ENCODE measurements around the gene DNAJB6. TPM values are rescaled to one million over a fixed set of nuclear protein-coding genes. Genes with fewer than 3 reads are reported as not detected.

Gene DNAJB6
- total RNA-seq, 1 experiment from 2014 or later: 108 TPM

GRCh38 chr7:157434231-157434630, 97.4 kb downstream of the DNAJB6 start:
- no peak for DNase-seq
- BruUV-seq (replicated peaks): no TSS peak

DNA sequence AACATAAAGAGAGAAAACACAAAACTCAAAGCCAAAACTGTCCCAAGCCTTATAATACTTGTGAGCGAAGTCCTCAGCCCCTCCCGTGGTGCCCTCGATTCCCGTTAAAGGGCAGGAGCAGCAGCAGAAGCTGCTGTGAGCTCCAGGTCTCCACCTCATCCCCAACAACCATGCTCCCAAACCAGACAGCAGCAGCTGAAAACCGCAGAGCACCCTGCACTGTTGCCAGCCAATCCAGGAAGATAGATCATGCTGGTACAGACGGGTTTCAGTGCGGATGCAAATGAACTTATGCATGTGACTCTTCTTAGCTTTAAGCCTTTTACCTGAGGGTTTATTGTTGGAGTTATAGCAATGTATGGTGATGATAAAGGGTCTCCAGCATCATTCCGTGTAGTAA, 97.9 kb downstream of the DNAJB6 start:
- no peak overlapping the region for H3K4me3 Mint-ChIP-seq (ENCODE audit: unreplicated experiment)
- peaks cover 4% of the 10 kb centered on the region for H3K36me3 Mint-ChIP-seq (ENCODE audit: insufficient read depth, unreplicated experiment)
- Histone ChIP-seq H3K36me3 (ENCODE audit: control insufficient read depth, insufficient read depth, low read length) (no peaks in the 10 kb centered on the region), H3K4me3 (ENCODE audit: low read depth, low read length) (no peak overlapping the region), H3K9me3 (no peaks in the 10 kb centered on the region), H3K4me1 (no peaks in the 10 kb centered on the region), H3K27me3 (replicated peaks; ENCODE audit: control insufficient read depth, insufficient read depth, low read length) (no peaks in the 10 kb centered on the region)
- ChIA-PET POLR2A (no interaction called here), CTCF (interaction anchor here (0.6 kb wide), 1 partner anchor 179 kb away, joined by 3 read pairs; no protein-coding TSS in a partner anchor)
- peaks cover 14% of the 10 kb centered on the region for H3K4me1 Mint-ChIP-seq (ENCODE audit: low read depth, unreplicated experiment)
- peaks cover 4% of the 10 kb centered on the region for H3K27me3 Mint-ChIP-seq (ENCODE audit: insufficient read depth, unreplicated experiment)
- intact Hi-C loops (cut with micrococcal nuclease; ENCODE audit: unreplicated experiment): loop anchor here (5.0 kb wide), 1 partner anchor 918 kb away; no protein-coding TSS in a partner anchor
- DNase-seq: no peak
- no peak overlapping the region for H3K27ac Mint-ChIP-seq (ENCODE audit: unreplicated experiment)
- no peak for TF ChIP-seq CTCF (IDR thresholded peaks at IDR 0.05; ENCODE audit: insufficient read depth in 1 of 2, low read depth in 1 of 2, low read length in 1 of 2, severe bottlenecking in 1 of 2, unreplicated experiment in 1 of 2)
- peaks cover 8% of the 10 kb centered on the region for H3K9me3 Mint-ChIP-seq (ENCODE audit: unreplicated experiment)
- no TSS peak for BruUV-seq (replicated peaks)

More at GRCh38 chr7:157434231-157434630, 97.4 kb downstream of the DNAJB6 start:
- Histone ChIP-seq H3K27me3 (replicated peaks; ENCODE audit: control insufficient read depth, insufficient read depth, low read length) (no peaks in the 10 kb centered on the region), H3K4me3 (ENCODE audit: low read depth, low read length) (no peak overlapping the region), H3K9me3 (no peaks in the 10 kb centered on the region), H3K36me3 (ENCODE audit: control insufficient read depth, insufficient read depth, low read length) (no peaks in the 10 kb centered on the region), H3K4me1 (no peaks in the 10 kb centered on the region)
- intact Hi-C loops (cut with micrococcal nuclease; ENCODE audit: unreplicated experiment): loop anchor here (5.0 kb wide), 1 partner anchor 918 kb away; no protein-coding TSS in a partner anchor
- no peak for TF ChIP-seq CTCF (IDR thresholded peaks at IDR 0.05; ENCODE audit: insufficient read depth in 1 of 2, low read depth in 1 of 2, low read length in 1 of 2, severe bottlenecking in 1 of 2, unreplicated experiment in 1 of 2)
- H3K4me1 Mint-ChIP-seq (ENCODE audit: low read depth, unreplicated experiment): peaks cover 14% of the 10 kb centered on the region
- no peak overlapping the region for H3K4me3 Mint-ChIP-seq (ENCODE audit: unreplicated experiment)
- POLR2A ChIA-PET: no interaction called here
- CTCF ChIA-PET: interaction anchor here (0.6 kb wide), 1 partner anchor 180 kb away, joined by 3 read pairs; no protein-coding TSS in a partner anchor
- peaks cover 4% of the 10 kb centered on the region for H3K9me3 Mint-ChIP-seq (ENCODE audit: unreplicated experiment)
- peaks cover 1% of the 10 kb centered on the region for H3K27me3 Mint-ChIP-seq (ENCODE audit: insufficient read depth, unreplicated experiment)
- peaks cover under 1% of the 10 kb centered on the region for H3K36me3 Mint-ChIP-seq (ENCODE audit: insufficient read depth, unreplicated experiment)
- H3K27ac Mint-ChIP-seq (ENCODE audit: unreplicated experiment): no peak overlapping the region

- peaks cover 7% of the 10 kb centered on the region for H3K27me3 Mint-ChIP-seq (ENCODE audit: insufficient read depth, unreplicated experiment)
- no peak overlapping the region for H3K4me3 Mint-ChIP-seq (ENCODE audit: unreplicated experiment)
- Histone ChIP-seq H3K4me1 (no peaks in the 10 kb centered on the region), H3K4me3 (ENCODE audit: low read depth, low read length) (no peak overlapping the region), H3K9me3 (no peaks in the 10 kb centered on the region), H3K27me3 (replicated peaks; ENCODE audit: control insufficient read depth, insufficient read depth, low read length) (no peaks in the 10 kb centered on the region), H3K36me3 (ENCODE audit: control insufficient read depth, insufficient read depth, low read length) (no peaks in the 10 kb centered on the region)
- ChIA-PET POLR2A (no interaction called here), CTCF (no interaction called here)
- peaks cover 14% of the 10 kb centered on the region for H3K4me1 Mint-ChIP-seq (ENCODE audit: low read depth, unreplicated experiment)
- H3K9me3 Mint-ChIP-seq (ENCODE audit: unreplicated experiment): peaks cover 19% of the 10 kb centered on the region
- intact Hi-C loops (cut with micrococcal nuclease; ENCODE audit: unreplicated experiment): no loop called here
- no peak for TF ChIP-seq CTCF (IDR thresholded peaks at IDR 0.05; ENCODE audit: insufficient read depth in 1 of 2, low read depth in 1 of 2, low read length in 1 of 2, severe bottlenecking in 1 of 2, unreplicated experiment in 1 of 2)
- no peak for DNase-seq
- H3K27ac Mint-ChIP-seq (ENCODE audit: unreplicated experiment): no peak overlapping the region
- BruUV-seq (replicated peaks): no TSS peak
- H3K36me3 Mint-ChIP-seq (ENCODE audit: insufficient read depth, unreplicated experiment): peaks cover 4% of the 10 kb centered on the region
Observed at GRCh38 chr7:157436076-157436475, 99.3 kb downstream of the DNAJB6 start.

All from Caco-2 (cell line).